IPS-18c (cell line): ENCODE results near the gene BPGM.
A peak's percentile ranks its signal among the peaks of the same experiment; 100 is the strongest.
"Not testable (repeated sequence)": the region's sequence is repeated elsewhere in the genome, so short reads cannot be mapped to it uniquely, and the experiment has no call there.

Experiments used
- H3K4me3 ChIP-seq: 2 replicates; pipeline ENCODE4 v1.7.0; 2013; ENCODE audit warnings: low read depth, mild to moderate bottlenecking, low read length, moderate library complexity; ENCODE audit not compliant: insufficient read depth
- H3K9me3 ChIP-seq: one replicate; pipeline ENCODE4 v1.6.1; 2013; ENCODE audit warnings: mild to moderate bottlenecking, low read length, moderate library complexity; ENCODE audit not compliant: control insufficient read depth, insufficient read depth

Gene BPGM

GRCh38 chr7:134627775-134628153 is 18.9 kb upstream of the BPGM start:
- no peak overlapping the region for H3K4me3 ChIP-seq
- H3K9me3 ChIP-seq: no peaks in the 10 kb centered on the region

- Histone ChIP-seq H3K9me3 (no peaks in the 10 kb centered on the region), H3K4me3 (no peak overlapping the region)
Measured at GRCh38 chr7:134629445-134629844, 17.2 kb upstream of the BPGM start.

GRCh38 chr7:134630237-134630636 is 16.4 kb upstream of the BPGM start:
- no peaks in the 10 kb centered on the region for H3K9me3 ChIP-seq
- H3K4me3 ChIP-seq: no peak overlapping the region

- Histone ChIP-seq H3K4me3 (no peak overlapping the region), H3K9me3 (no peaks in the 10 kb centered on the region)
Measured at GRCh38 chr7:134630893-134631292, 15.8 kb upstream of the BPGM start.

GRCh38 chr7:134632052-134632451 is 14.6 kb upstream of the BPGM start:
- H3K4me3 ChIP-seq: no peak overlapping the region
- no peaks in the 10 kb centered on the region for H3K9me3 ChIP-seq

- Histone ChIP-seq H3K4me3 (no peak overlapping the region), H3K9me3 (no peaks in the 10 kb centered on the region)
Measured at GRCh38 chr7:134632937-134633540, 13.6 kb upstream of the BPGM start.

- Histone ChIP-seq H3K9me3 (no peaks in the 10 kb centered on the region), H3K4me3 (no peak overlapping the region)
Measured at GRCh38 chr7:134636008-134636449, 10.6 kb upstream of the BPGM start.

- H3K9me3 ChIP-seq: no peaks in the 10 kb centered on the region
- H3K4me3 ChIP-seq: no peak overlapping the region
Measured at GRCh38 chr7:134637441-134637840, 9.2 kb upstream of the BPGM start.

GRCh38 chr7:134637934-134638719 is 8.5 kb upstream of the BPGM start:
- no peaks in the 10 kb centered on the region for H3K9me3 ChIP-seq
- no peak overlapping the region for H3K4me3 ChIP-seq

GRCh38 chr7:134639061-134639460 is 7.6 kb upstream of the BPGM start:
- Histone ChIP-seq H3K9me3 (no peaks in the 10 kb centered on the region), H3K4me3 (no peak overlapping the region)

- Histone ChIP-seq H3K9me3 (no peaks in the 10 kb centered on the region), H3K4me3 (no peak overlapping the region)
Measured at GRCh38 chr7:134639683-134640279, 6.9 kb upstream of the BPGM start.

GRCh38 chr7:134640842-134641715 is 5.6 kb upstream of the BPGM start:
- Histone ChIP-seq H3K4me3 (no peak overlapping the region), H3K9me3 (no peaks in the 10 kb centered on the region)

- not testable (repeated sequence) for H3K9me3 ChIP-seq, H3K4me3 ChIP-seq
Measured at GRCh38 chr7:134641981-134642380, 4.7 kb upstream of the BPGM start.

GRCh38 chr7:134643131-134643530 is 3.5 kb upstream of the BPGM start:
- Histone ChIP-seq H3K4me3 (no peak overlapping the region), H3K9me3 (no peaks in the 10 kb centered on the region)

GRCh38 chr7:134645478-134645877 is 1.2 kb upstream of the BPGM start:
- Histone ChIP-seq H3K9me3 (no peaks in the 10 kb centered on the region), H3K4me3 (peak overlapping the region; percentile 71)

- Histone ChIP-seq H3K9me3 (no peaks in the 10 kb centered on the region), H3K4me3 (peak overlapping the region; percentile 71)
Measured at GRCh38 chr7:134645935-134646334, 718 bp upstream of the BPGM start.

- H3K4me3 ChIP-seq: no peak overlapping the region
Measured at GRCh38 chr7:134648456-134648855, 1.8 kb downstream of the BPGM start.

More at GRCh38 chr7:134648456-134648855, 1.8 kb downstream of the BPGM start:
- no peaks in the 10 kb centered on the region for H3K9me3 ChIP-seq
